Left lobe of liver (tissue), 1 donor: ENCODE data around the gene CTPS1. TPM values are rescaled to one million over a fixed set of nuclear protein-coding genes. Genes with fewer than 3 reads are reported as not detected.

Experiments used
- total RNA-seq: library from RNA; stranded (reverse); gene quantifications from one replicate; pipeline ENCODE4 v1.2.1, GENCODE V29; 2021
- donor health status: DM: no; HTN: yes; CAD: no.

CTPS1 gene
- total RNA-seq, 1 donor from 2014 or later, result 35.6 TPM

Other genes starting within 250 kb of the CTPS1 start
- gene KCNQ4, start 195.9 kb upstream of the CTPS1 start, total RNA-seq, result 0.20 TPM
- 29.9 TPM for gene CITED4, start 117.3 kb upstream of the CTPS1 start, total RNA-seq
- gene SLFNL1, start 42.0 kb downstream of the CTPS1 start, total RNA-seq, result not detected